ENCODE measurements around the gene GUCA2A.

The GUCA2A gene

DNA sequence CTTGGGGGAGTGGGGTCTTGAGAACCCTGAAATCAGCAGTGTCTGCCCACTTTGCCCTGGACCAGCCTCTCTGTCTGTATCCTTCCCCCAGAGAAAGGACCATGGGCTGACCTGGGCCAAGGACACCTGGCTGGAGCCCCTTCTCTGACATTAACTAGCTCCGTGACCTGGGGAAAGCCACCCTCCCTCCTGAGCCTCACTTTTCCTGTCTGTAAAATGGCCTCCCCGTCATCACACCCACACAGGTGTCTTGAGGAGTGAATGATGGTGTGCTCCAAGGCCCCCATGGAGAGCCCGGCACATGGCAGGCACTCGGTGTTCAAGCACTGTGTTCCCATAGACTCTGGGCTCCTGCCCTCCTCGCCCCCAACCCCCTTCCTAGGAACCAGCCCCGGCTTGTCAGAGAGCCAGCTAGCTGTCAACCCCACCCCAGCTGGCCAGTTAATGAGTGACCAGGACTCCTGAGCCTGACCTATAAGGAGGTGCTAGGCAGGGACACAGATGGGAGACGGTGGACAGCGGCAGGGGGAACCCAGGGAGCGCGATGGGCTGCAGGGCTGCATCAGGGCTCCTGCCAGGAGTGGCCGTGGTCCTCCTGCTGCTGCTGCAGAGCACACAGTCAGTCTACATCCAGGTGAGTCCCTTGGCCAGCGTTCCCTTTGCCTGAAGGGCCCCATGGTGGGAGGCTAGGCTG lies 11.5 kb downstream of the GUCA2A start, which contains the start of gene GUCA2B:
TSS of gene GUCA2B (plus strand) at position 504 of the 694 bp plus-strand sequence. CDS start at position 545, 41 bp downstream.
- no peak for DNase-seq

GRCh38 chr1:42152119-42152518 lies 12.4 kb downstream of the GUCA2A start:
- DNase-seq, result no peak

GRCh38 chr1:42150651-42151050 lies 13.9 kb downstream of the GUCA2A start:
- DNase-seq, result no peak

DNA sequence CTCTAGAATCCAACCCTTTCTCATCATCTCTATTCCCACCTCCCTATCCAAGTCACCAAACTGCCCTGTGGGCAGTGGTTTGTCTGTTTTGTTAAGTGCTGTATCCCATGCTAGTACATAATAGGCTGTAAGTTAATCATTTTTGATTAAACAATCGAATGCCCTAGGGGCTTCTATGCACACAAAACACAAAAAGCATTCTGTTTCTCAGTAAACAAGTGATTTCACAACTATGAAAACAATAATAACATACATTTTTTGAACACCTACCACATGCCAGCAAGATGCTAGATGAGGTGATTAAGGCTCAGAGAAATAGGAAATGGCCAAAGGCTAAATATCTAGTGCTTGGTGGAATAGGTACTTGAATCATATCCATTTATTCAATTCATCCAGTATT lies 16.4 kb downstream of the GUCA2A start:
- no peak for DNase-seq

- peak; percentile 11 to 66 (median 24) for DNase-seq
Measured at GRCh38 chr1:42146626-42147320, 17.8 kb downstream of the GUCA2A start.

GRCh38 chr1:42145764-42146625 lies 18.6 kb downstream of the GUCA2A start:
- DNase-seq, result no peak

- DNase-seq, result no peak
Measured at GRCh38 chr1:42145389-42145716, 19.2 kb downstream of the GUCA2A start.

GRCh38 chr1:42144711-42145388 lies 19.7 kb downstream of the GUCA2A start:
- DNase-seq, result no peak

DNA sequence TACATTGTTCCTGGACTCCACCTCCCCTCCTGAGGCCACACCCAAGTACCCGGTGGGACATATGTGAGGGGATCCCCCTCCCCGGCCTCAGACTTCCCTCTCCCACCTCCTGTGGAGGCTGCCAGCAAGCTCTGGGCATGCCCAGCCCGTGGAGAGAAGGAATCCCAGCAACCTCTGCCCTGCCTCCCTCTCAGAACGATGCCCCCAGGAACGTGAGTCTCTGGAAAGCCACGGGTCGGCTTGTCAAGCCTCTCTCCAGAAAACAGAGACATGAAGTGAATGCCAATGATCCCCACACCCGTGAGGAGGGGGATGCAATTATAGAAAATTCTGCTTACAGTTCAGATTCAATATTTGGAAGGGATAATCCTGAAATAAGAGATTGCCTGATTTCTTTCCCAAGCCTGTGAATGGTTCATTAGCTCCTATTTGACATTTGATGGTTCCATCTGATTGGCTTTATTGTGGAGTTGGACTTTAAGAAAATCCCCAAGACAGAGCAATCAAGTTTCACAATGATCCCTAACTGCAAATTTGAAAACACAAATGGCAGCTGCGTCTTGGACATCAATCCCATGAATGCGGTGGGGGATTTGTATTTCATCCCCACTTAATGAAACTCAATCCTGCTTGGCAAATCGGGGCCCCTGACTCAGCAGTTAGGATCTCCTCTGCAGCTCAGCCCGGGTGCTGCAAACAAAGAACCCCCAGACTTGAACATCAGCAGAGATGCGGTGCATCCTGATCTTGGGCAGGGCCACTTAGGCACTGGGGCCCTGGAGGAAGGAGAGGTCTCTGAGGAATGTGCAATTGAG lies 20.4 kb downstream of the GUCA2A start:
- DNase-seq, result no peak

GRCh38 chr1:42142894-42143675 lies 21.5 kb downstream of the GUCA2A start:
- no peak for DNase-seq

DNA sequence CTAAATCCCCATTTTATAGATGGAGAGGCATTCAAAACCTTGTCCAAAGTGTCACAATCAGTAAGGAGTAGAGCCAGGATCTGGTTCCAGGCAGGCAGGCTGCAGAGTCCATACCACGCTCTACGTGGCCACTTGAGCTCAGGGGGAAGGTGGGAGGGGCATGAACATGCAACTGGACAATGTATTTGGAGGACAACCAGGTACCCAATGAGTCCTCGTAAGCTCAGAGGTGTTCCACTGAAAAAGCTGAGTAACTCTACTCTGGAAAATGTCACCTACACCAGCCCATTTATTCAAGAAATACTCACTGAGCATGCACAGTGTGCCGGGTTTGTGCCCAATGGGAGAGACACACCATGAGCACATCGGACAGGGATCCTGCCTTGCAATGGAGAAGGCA lies 22.6 kb downstream of the GUCA2A start:
- no peak for DNase-seq

DNA sequence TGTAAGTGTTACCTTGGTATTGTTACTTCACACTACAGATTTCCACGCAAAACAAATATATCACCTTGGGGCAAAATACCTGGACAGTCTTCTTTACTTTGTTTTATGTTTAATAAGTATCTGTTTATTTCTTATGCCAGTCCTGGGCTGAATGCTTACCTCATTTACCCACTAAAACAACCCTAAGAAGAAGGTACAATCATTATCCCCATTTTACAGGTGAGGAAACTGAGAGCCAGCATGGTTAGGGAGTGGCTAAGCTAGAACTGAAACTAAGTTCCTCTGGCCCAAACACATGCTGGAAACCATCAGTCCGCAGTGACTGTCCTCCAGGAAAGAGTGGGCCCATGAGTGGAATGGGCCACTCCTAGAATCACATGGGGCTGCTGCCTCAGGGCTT lies 24.4 kb downstream of the GUCA2A start:
- no peak for DNase-seq

DNA sequence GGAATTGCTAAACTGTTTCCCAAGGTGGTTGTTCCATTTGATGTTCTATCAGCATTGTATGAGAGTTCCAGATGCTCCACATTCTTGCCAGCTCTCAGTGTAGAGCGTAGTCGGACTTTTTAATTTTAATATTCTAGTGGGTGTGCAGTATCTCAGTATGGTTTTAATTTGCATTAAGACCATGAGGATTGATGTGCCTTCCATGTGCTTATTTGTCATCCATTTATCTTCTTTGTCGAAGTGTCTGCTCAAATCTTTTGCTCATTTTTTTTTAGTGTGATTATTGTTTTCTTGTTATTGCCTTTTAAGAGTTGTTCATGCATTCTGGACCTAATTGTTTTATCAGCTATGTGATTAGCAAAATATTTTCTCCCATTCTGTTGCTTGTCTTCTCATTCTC lies 25.1 kb downstream of the GUCA2A start:
- no peak for DNase-seq

- no peak for DNase-seq
Measured at GRCh38 chr1:42138586-42138985, 26.0 kb downstream of the GUCA2A start.

DNA sequence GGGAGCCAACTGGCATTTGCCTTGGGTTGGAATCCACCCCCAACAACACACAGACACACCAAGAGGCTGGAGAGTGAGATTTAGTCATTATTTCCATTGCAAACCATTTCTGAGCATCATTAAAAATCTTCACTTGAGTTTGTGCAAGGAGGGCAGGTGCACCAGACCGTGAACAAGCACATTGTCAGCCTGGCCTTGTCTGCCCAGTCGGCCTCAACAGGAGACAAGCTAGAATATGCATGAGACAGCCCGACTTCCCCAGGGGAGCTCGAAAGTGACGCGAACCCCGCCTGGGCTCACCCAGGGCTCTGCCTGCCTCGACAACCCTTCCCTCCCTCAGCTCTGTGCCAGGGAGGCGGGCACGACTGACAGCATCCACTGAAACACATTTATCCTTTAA lies 26.8 kb downstream of the GUCA2A start:
- no peak for DNase-seq

GRCh38 chr1:42136466-42136865 lies 28.1 kb downstream of the GUCA2A start:
- DNase-seq, result no peak

DNA sequence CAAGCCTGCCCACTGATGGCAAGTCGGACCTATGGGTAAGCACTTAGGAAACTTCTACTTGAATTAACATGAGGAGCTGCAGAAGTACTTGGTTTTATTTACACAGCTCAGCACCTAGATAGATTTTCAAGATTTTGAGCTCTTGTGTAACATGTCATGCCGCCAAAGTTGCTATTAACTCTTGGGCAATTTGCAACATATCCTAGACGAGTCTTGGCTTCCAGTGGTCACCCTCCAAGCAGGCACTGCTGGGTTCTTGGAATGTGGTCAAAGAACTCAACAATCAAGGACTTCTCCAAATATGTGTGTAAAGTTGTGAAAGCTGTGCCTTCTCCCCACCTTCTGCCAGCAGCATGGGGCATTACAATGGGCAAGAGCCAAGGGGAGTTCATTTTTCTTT lies 29.1 kb downstream of the GUCA2A start:
- no peak for DNase-seq

GRCh38 chr1:42133809-42134526 lies 30.6 kb downstream of the GUCA2A start:
- DNase-seq, result no peak

DNA sequence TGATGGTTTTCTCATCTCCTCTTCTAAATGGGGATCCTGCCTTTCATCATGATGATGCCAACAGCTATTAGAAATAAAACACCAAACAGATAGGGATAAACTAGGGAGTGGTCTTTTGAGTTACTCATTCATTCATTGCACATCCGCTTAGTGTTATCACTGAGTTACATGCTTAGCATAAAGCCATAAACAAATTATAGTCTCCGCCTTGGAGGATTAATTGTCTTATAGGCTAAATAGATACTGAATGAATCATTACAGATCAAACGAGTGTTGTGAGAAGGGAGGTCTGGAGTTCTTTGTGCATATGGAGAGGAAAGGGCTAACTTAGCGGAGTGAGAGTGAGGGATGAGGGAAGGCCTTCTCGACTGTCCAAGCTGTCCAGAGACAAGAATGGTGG lies 31.2 kb downstream of the GUCA2A start:
- DNase-seq, result no peak

DNA sequence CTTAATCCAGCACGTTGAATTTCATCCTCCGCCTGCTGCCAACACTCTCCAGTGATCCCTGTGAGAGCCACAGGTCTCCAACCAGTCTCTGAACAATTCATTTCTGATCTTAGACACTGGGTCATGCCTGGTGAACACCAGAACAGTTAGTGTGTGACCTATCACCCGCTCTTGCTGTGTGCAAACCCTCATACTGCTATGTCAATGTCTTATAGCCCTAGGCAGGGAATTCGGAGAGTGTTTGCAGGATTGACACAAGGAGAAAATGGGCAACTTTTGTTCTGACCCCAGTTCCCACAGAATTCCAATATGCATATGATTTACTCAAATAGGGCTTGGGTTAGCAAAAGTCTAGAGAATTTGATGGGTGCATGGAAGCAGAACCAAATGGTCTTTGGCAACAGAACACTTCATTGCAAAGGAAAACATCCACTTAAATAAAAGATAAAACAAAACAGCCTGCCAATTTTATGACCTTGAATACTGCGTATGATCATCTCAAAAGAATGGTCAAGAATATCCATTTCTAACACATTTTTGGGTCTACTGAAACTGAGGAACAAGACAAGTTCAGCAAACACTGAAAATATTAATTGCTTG lies 34.4 kb downstream of the GUCA2A start:
- DNase-seq, result no peak
